ENCODE measurements around the gene C20orf173.
"Not testable (repeated sequence)": the region's sequence is repeated elsewhere in the genome, so short reads cannot be mapped to it uniquely, and the experiment has no call there.

The C20orf173 gene

GRCh38 chr20:35544941-35545340 is 15.5 kb upstream of the C20orf173 start:
- FAIRE-seq = not testable (repeated sequence)

GRCh38 chr20:35544436-35544835 is 15.0 kb upstream of the C20orf173 start:
- no peak for FAIRE-seq

GRCh38 chr20:35542990-35543389 is 13.5 kb upstream of the C20orf173 start:
- FAIRE-seq = no peak

GRCh38 chr20:35541783-35542662 is 12.6 kb upstream of the C20orf173 start, which contains the start of gene ERGIC3:
TSS of gene ERGIC3 (plus strand) at chr20:35542078. CDS start at chr20:35542098, 20 bp downstream.
- no peak for FAIRE-seq

GRCh38 chr20:35541118-35541782 is 11.8 kb upstream of the C20orf173 start:
- FAIRE-seq = no peak

- FAIRE-seq = no peak
Measured at GRCh38 chr20:35539756-35540212, 10.3 kb upstream of the C20orf173 start.

- FAIRE-seq = no peak
Measured at GRCh38 chr20:35527122-35527769, 2.2 kb downstream of the C20orf173 start.

GRCh38 chr20:35525639-35526038 is 3.8 kb downstream of the C20orf173 start:
- no peak for FAIRE-seq

- FAIRE-seq = no peak
Measured at GRCh38 chr20:35523298-35523888, 6.1 kb downstream of the C20orf173 start.

- FAIRE-seq = no peak
Measured at GRCh38 chr20:35518955-35519354, 10.5 kb downstream of the C20orf173 start.

GRCh38 chr20:35517767-35518166 is 11.7 kb downstream of the C20orf173 start:
- FAIRE-seq = not testable (repeated sequence)

- FAIRE-seq = no peak
Measured at GRCh38 chr20:35517125-35517524, 12.3 kb downstream of the C20orf173 start.

GRCh38 chr20:35515949-35516645 is 13.4 kb downstream of the C20orf173 start:
- FAIRE-seq = no peak

- FAIRE-seq = no peak
Measured at GRCh38 chr20:35515341-35515740, 14.1 kb downstream of the C20orf173 start.

- FAIRE-seq = no peak
Measured at GRCh38 chr20:35514371-35514932, 15.0 kb downstream of the C20orf173 start.

- no peak for FAIRE-seq
Measured at GRCh38 chr20:35511814-35512420, 17.5 kb downstream of the C20orf173 start.

- FAIRE-seq = no peak
Measured at GRCh38 chr20:35510951-35511735, 18.3 kb downstream of the C20orf173 start.

- FAIRE-seq = no peak
Measured at GRCh38 chr20:35508493-35509218, 20.8 kb downstream of the C20orf173 start.

GRCh38 chr20:35506872-35507638 is 22.4 kb downstream of the C20orf173 start:
- no peak for FAIRE-seq
